Fibroblast of pulmonary artery (primary cell): ENCODE results near the gene PITPNM3.
A peak's percentile ranks its signal among the peaks of the same experiment; 100 is the strongest.

ENCODE experiments used
- DNase-seq: peaks from one replicate; pipeline ENCODE4 v3.0.0-alpha.2; 2010; ENCODE audit warnings: low read depth
- H3K4me3 ChIP-seq: replicated peaks from 2 replicates; pipeline ENCODE4 v1.5.1; 2011; ENCODE audit warnings: low read depth, mild to moderate bottlenecking, control low read depth, low read length, moderate library complexity
- TF ChIP-seq, protein P1 (sequence below): IDR thresholded peaks from 2 replicates; pipeline ENCODE4 v1.5.1; 2011; ENCODE audit warnings: mild to moderate bottlenecking, control low read depth, low read length, inconsistent platforms; ENCODE audit errors: missing control alignments

The PITPNM3 gene

DNA sequence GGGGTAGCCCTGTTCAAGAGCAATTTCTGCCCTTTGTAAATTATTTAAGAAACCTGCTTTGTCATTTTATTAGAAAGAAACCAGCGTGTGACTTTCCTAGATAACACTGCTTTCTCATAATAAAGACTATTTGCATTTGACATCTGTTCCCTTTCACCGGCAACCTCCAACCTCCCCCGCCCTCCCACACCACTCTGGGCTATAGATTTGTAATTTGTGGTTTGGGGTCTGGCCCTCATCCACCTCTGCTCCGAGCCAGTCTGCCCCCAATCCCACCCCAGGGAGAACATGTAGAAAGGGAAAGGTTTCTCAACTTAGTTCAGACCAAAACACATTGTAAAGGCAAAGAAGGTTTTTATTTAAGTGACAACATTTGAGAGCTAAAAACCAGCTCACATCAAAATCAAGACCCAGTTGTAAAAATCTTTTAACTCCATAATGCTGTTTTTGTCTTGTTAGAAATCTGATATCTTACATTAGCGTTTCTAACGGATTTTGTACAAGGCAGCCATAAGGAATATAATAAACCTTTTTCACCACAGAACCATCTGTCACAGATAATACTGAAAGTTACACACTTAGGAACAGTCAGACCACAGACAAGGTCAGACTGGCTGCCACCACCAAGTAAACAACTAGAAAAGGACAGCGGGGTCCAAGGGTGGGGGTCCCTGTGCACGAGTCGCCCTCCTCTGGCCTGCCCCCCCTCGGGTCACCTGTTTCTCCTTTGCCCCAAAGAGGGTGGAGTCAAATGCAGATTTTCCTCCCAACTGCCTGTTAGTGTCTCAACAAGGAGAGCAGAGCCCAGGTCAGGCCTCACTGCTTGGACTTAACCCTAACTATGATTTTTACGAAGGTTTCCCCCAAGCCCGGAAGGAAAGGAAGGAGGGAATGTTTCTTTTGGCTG is 105.2 kb downstream of the PITPNM3 start:
- no peak overlapping the region for H3K4me3 ChIP-seq
- TF ChIP-seq, protein P1, sequence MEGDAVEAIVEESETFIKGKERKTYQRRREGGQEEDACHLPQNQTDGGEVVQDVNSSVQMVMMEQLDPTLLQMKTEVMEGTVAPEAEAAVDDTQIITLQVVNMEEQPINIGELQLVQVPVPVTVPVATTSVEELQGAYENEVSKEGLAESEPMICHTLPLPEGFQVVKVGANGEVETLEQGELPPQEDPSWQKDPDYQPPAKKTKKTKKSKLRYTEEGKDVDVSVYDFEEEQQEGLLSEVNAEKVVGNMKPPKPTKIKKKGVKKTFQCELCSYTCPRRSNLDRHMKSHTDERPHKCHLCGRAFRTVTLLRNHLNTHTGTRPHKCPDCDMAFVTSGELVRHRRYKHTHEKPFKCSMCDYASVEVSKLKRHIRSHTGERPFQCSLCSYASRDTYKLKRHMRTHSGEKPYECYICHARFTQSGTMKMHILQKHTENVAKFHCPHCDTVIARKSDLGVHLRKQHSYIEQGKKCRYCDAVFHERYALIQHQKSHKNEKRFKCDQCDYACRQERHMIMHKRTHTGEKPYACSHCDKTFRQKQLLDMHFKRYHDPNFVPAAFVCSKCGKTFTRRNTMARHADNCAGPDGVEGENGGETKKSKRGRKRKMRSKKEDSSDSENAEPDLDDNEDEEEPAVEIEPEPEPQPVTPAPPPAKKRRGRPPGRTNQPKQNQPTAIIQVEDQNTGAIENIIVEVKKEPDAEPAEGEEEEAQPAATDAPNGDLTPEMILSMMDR, result no peak
- DNase-seq, result no peak

GRCh38 chr17:6449307-6449706 is 107.0 kb downstream of the PITPNM3 start:
- no peak overlapping the region for H3K4me3 ChIP-seq
- DNase-seq, result no peak
- TF ChIP-seq, protein P1, result no peak

DNA sequence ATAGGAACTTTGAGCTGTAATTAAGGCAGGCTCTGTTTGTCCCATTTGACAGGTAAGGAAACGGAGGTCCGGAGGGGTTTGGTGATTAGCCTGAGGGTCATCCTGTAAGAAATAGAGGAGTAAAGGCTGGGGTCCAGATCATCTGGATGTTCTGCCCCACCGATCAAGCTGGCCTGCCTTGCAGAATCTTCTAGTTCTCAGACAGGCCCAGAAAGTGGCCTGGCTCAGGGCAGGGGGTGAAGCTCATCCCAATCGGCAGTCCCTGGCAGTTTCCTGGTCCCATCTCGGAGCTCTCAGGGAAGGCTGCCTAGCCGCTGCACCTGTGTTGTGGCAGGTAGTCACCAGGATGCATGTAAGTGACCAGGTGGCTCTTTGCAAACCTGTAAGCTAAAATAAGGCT is 107.9 kb downstream of the PITPNM3 start:
- TF ChIP-seq, protein P1, result no peak
- no peak for DNase-seq
- no peak overlapping the region for H3K4me3 ChIP-seq

GRCh38 chr17:6446516-6447100 is 109.7 kb downstream of the PITPNM3 start:
- TF ChIP-seq, protein P1, result no peak
- no peak overlapping the region for H3K4me3 ChIP-seq
- no peak for DNase-seq

- peak overlapping the region; percentile 71 for H3K4me3 ChIP-seq
- TF ChIP-seq, protein P1, result no peak
- no peak for DNase-seq
Measured at GRCh38 chr17:6444571-6445335, 111.6 kb downstream of the PITPNM3 start.

DNA sequence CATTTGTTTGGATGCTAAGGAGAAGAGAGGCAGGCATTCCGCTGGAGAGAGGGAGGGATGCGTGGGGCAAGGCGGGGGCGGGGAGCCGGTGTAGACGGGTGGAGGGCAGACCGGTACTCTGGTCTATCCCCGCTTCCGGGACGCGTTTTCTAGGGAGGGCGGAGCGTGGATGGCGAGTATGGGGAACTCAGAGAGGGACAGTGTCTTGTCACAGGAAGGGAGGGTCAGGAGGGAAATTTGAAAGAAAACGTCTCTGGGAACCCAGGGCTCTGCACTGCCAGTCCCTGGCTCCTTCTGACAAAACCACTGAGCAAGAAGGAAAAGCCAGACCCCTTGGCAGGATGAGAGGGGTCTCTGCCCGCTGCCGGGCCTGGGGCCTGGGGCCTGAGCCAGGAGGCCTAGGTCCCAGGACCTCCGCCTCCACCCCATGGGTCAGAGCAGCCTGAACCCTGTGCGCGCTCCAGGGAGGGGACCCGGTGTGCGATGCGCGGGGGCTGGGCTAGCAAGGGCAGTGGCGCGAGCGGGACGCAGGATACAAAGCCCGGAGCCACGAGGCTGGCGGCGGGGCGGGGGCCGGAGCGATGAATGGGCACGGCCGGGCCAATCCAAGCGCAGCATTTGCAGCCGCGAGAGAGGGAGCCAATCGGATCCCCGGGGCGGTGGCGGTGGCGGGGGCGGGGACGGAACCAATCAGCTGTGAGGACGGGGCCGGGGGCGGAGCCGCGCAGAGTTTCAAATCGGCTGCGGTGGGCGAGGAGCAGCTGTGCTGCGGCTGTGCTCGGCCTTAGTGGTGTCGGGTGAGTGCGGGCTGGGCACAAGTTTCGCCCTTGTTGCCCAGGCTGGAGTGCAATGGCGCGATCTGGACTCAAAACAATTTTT is 112.4 kb downstream of the PITPNM3 start, which contains the start of gene PIMREG:
Gene PIMREG, plus strand, starts transcription at position 764 of the 879 bp plus-strand sequence. CDS start 656 bp downstream, outside the sequence.
- peak; percentile 90 for DNase-seq
- TF ChIP-seq, protein P1, result no peak
- H3K4me3 ChIP-seq, result peak within 1 kb of the TSS; percentile 71
